Neutrophil (primary cell): Measurements from ENCODE around the gene ALDH2.

Experiments
- H3K27ac ChIP-seq: fragments of 200-600 bp; sonication (generic); 2 replicates; pipeline ENCODE4 v1.5.1; 2016; ENCODE audit warnings: mild to moderate bottlenecking, moderate library complexity
- H3K27me3 ChIP-seq: fragments of 200-600 bp; sonication (generic); 2 replicates; pipeline ENCODE4 v1.6.0; 2016; ENCODE audit warnings: mild to moderate bottlenecking
- H3K36me3 ChIP-seq: fragments of 200-600 bp; sonication (generic); 2 replicates; pipeline ENCODE4 v1.5.1; 2017
- H3K4me1 ChIP-seq, 2 experiments: fragments of 200-600 bp in 1 of 2; sonication (generic) in 1 of 2; 1 replicate in 1 of 2; 2 replicates in 1 of 2; pipeline versions ENCODE4 v1.5.1 to v1.6.1; 2013 to 2016; ENCODE audit warnings: low read depth in 1 of 2, low read length in 1 of 2, mild to moderate bottlenecking in 1 of 2, moderate library complexity in 1 of 2; ENCODE audit not compliant: control insufficient read depth in 1 of 2, insufficient read depth in 1 of 2
- H3K4me3 ChIP-seq, 2 experiments: fragments of 200-600 bp in 1 of 2; sonication (generic) in 1 of 2; 1 replicate in 1 of 2; 2 replicates in 1 of 2; pipeline ENCODE4 v1.5.1; 2013 to 2016; ENCODE audit warnings: low read depth in 1 of 2, low read length in 1 of 2, mild to moderate bottlenecking in 1 of 2, moderate library complexity in 1 of 2
- H3K9me3 ChIP-seq: fragments of 200-600 bp; sonication (generic); 2 replicates; pipeline ENCODE4 v1.5.1; 2016
- CTCF ChIP-seq: fragments of 200-600 bp; sonication (generic); IDR thresholded peaks from 2 replicates; pipeline ENCODE4 v1.5.1; 2016; ENCODE audit warnings: antibody characterized with exemption

ALDH2 gene

GRCh38 chr12:111776836-111777344, 10.2 kb downstream of the ALDH2 start:
- Histone ChIP-seq H3K9me3 (no peaks in the 10 kb centered on the region), H3K4me1 (peaks cover 57 to 59% of the 10 kb centered on the region in 2 experiments), H3K27ac (peak overlapping the region; percentile 92), H3K36me3 (no peaks in the 10 kb centered on the region), H3K27me3 (no peaks in the 10 kb centered on the region), H3K4me3 (peak overlapping the region in 1 of 2 experiments; percentile 12)
- TF ChIP-seq CTCF, result no peak

GRCh38 chr12:111777345-111778045, 10.8 kb downstream of the ALDH2 start:
- H3K9me3 ChIP-seq, result no peaks in the 10 kb centered on the region
- H3K36me3 ChIP-seq, result no peaks in the 10 kb centered on the region
- peak overlapping the region in 1 of 2 experiments; percentile 25 for H3K4me3 ChIP-seq
- peak overlapping the region; percentile 92 for H3K27ac ChIP-seq
- H3K27me3 ChIP-seq, result no peaks in the 10 kb centered on the region
- TF ChIP-seq CTCF, result no peak
- peaks cover 55 to 58% of the 10 kb centered on the region in 2 experiments for H3K4me1 ChIP-seq

- Histone ChIP-seq H3K4me1 (peaks cover 37% of the 10 kb centered on the region in 2 experiments), H3K4me3 (no peak overlapping the region), H3K9me3 (no peaks in the 10 kb centered on the region), H3K27ac (no peak overlapping the region), H3K27me3 (no peaks in the 10 kb centered on the region), H3K36me3 (peaks cover 22% of the 10 kb centered on the region)
- no peak for TF ChIP-seq CTCF
These were observed 13.4 kb downstream of the ALDH2 start for GRCh38 chr12:111780166-111780565.

- TF ChIP-seq CTCF, result no peak
These were observed 13.9 kb downstream of the ALDH2 start for GRCh38 chr12:111780615-111781014.

GRCh38 chr12:111781085-111781658, 14.4 kb downstream of the ALDH2 start:
- no peak overlapping the region for H3K4me3 ChIP-seq
- H3K36me3 ChIP-seq, result peaks cover 29% of the 10 kb centered on the region
- no peaks in the 10 kb centered on the region for H3K27me3 ChIP-seq
- no peak for TF ChIP-seq CTCF
- no peaks in the 10 kb centered on the region for H3K9me3 ChIP-seq
- H3K27ac ChIP-seq, result no peak overlapping the region
- H3K4me1 ChIP-seq, result peaks cover 27% of the 10 kb centered on the region in 2 experiments

More at GRCh38 chr12:111780615-111781014, 13.9 kb downstream of the ALDH2 start:
- H3K36me3 ChIP-seq, result peaks cover 26% of the 10 kb centered on the region
- H3K4me3 ChIP-seq, result no peak overlapping the region
- no peaks in the 10 kb centered on the region for H3K27me3 ChIP-seq
- no peaks in the 10 kb centered on the region for H3K9me3 ChIP-seq
- peaks cover 32 to 33% of the 10 kb centered on the region in 2 experiments for H3K4me1 ChIP-seq
- H3K27ac ChIP-seq, result no peak overlapping the region
